GM12875 (cell line): ENCODE results near the gene CTIF.

Experiments
- H3K4me3 ChIP-seq: one replicate; pipeline ENCODE4 v1.5.1; 2011; ENCODE audit warnings: low read depth, low read length, control low read depth
- CTCF ChIP-seq: IDR thresholded peaks from 2 replicates; pipeline ENCODE4 v1.5.1; 2011; ENCODE audit warnings: low read depth, mild to moderate bottlenecking, control low read depth, inconsistent platforms, low read length, moderate library complexity, borderline replicate concordance; ENCODE audit not compliant: insufficient read depth

Gene CTIF

GRCh38 chr18:48569915-48570264 lies 31.1 kb downstream of the CTIF start:
- H3K4me3 ChIP-seq = no peak overlapping the region
- TF ChIP-seq CTCF = no peak

DNA sequence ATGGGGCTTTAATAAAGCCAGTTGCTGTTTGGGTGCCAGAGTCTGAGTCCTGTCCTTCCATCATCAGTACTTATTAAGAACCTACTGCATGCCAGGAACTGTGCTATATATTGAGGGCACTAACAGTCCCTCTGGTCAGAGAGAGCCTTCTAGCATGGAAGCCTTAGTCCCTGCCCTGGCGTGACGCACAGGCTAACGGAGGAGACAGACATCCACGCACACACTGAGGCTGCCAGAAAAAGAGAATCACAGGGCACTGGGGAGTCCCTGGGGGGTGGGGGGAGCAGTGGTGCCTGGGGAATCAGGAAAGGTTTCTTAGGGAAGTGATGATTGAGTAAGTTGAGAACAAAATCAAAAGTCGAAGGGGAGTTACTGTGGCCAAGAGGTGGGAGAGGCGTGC lies 31.5 kb downstream of the CTIF start:
- H3K4me3 ChIP-seq = no peak overlapping the region
- no peak for TF ChIP-seq CTCF

DNA sequence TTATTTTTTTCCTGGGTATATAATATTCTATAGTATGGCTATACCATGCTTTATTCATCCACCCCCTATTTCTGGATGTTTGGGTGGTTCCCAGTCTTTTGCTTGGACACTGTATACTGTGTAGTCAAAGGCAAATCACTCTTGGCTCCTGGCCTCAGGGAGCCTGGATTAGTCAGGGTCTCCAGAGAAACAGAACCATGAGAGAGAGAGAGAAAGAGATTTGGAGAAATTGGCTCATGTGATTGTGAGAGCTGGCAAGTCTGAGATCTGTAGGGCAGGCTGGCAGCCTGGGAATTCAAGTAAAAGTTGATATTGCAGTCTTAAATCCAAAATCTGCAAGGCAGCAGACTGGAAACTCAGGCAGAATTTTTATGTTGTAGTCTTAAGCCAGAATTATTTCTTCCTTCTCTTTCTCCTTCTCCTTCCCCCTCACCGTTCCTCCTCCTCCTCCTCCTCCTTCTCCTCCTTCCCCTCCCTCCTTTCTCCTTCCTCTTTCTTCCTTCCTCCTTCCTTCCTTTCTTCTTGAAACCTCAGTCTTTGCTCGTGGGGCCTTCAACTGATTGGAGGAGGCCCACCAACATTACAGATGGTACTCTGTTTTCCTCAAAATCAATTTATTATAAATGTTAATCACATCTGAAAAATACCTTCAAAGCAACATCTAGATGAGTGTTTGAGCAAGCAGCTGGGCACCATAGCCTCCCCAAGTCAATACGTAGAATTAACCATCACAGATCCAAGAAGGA lies 33.0 kb downstream of the CTIF start:
- TF ChIP-seq CTCF = no peak
- H3K4me3 ChIP-seq = no peak overlapping the region

- TF ChIP-seq CTCF = no peak
- H3K4me3 ChIP-seq = no peak overlapping the region
Measured at GRCh38 chr18:48572402-48573126, 33.7 kb downstream of the CTIF start.

GRCh38 chr18:48573632-48574283 lies 34.9 kb downstream of the CTIF start:
- H3K4me3 ChIP-seq = no peak overlapping the region
- TF ChIP-seq CTCF = peak; percentile 21; the same call in 1 of the 2 replicates

DNA sequence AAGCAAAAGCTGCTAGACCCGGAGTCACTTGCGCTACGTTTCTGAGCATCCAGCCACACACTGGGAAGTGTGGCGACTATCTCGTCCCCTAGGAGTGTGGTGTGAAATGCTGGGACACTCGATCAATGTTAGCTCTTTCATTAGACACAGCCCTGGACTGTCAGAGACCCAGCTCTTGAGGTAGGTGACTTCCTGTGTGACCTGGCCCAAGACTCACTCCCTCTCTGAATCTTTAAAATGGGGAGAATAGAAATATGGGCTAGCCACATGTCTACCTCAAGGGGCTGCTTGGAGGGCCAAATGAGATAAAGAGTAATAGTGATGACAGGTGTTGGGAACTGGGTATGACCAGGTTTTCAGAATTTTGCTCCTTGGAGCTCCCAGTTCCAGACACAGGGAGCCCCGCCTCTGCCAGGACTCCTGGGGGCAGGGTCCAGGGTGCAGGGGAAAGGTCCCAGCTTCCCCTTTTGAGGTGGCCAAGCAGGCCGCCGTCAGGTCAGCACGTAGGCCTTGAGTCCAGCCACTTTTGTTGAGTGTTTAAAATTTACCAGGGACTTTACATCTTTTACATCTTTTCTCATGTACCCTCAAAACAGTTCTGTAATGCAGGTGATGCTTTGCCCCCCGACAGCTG lies 36.0 kb downstream of the CTIF start:
- TF ChIP-seq CTCF = no peak
- no peak overlapping the region for H3K4me3 ChIP-seq

- no peak for TF ChIP-seq CTCF
- H3K4me3 ChIP-seq = no peak overlapping the region
Measured at GRCh38 chr18:48575301-48575657, 36.4 kb downstream of the CTIF start.
